ENCODE measurements around the gene NTPCR.

DNA sequence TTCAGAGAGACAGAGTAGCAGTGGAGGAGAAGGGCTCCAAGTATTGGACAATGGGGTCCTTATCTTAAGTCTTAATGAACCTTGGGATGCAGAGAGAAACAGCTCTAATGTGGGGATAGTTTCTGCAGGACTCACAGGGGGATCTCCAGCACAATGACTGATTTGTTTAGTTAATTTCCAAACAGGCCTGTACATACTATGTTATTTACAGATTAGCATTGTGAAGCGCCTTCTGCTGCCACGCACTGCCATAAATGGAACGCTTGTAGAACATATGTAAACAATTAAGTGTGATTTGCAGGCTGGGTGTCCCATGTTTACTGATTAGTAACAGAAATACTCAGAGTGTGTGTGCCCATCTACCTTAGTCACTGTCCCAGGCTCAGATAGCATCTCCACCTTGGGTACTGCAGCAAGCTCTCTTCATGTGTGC is 56.1 kb downstream of the NTPCR start:
- TF ChIP-seq, protein P1, sequence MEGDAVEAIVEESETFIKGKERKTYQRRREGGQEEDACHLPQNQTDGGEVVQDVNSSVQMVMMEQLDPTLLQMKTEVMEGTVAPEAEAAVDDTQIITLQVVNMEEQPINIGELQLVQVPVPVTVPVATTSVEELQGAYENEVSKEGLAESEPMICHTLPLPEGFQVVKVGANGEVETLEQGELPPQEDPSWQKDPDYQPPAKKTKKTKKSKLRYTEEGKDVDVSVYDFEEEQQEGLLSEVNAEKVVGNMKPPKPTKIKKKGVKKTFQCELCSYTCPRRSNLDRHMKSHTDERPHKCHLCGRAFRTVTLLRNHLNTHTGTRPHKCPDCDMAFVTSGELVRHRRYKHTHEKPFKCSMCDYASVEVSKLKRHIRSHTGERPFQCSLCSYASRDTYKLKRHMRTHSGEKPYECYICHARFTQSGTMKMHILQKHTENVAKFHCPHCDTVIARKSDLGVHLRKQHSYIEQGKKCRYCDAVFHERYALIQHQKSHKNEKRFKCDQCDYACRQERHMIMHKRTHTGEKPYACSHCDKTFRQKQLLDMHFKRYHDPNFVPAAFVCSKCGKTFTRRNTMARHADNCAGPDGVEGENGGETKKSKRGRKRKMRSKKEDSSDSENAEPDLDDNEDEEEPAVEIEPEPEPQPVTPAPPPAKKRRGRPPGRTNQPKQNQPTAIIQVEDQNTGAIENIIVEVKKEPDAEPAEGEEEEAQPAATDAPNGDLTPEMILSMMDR (IDR thresholded peaks at IDR 0.05), result no peak
- TF ChIP-seq POLR2A (IDR thresholded peaks at IDR 0.05), result no peak
